ENCODE data around the gene ST6GALNAC3.

DNA sequence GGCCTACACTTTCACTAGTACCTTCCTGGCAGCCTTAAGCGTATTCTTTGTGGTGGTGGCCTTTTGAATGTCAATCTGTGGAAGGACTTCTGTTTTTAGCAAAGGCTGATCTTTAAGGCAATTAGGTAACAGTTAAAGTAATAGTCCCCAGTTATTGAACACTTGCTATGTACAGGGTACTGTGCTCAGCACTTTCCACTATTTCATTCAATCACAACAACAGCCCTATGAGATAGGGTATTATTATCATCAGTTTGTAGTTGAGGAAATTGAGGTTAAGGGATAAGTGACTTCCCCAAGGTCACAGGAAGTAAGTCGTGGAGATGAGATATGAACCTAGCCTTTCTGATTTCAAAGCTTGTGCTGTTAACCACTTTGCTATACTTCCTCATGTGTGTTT lies 185.7 kb downstream of the ST6GALNAC3 start:
- TF ChIP-seq, protein P1, sequence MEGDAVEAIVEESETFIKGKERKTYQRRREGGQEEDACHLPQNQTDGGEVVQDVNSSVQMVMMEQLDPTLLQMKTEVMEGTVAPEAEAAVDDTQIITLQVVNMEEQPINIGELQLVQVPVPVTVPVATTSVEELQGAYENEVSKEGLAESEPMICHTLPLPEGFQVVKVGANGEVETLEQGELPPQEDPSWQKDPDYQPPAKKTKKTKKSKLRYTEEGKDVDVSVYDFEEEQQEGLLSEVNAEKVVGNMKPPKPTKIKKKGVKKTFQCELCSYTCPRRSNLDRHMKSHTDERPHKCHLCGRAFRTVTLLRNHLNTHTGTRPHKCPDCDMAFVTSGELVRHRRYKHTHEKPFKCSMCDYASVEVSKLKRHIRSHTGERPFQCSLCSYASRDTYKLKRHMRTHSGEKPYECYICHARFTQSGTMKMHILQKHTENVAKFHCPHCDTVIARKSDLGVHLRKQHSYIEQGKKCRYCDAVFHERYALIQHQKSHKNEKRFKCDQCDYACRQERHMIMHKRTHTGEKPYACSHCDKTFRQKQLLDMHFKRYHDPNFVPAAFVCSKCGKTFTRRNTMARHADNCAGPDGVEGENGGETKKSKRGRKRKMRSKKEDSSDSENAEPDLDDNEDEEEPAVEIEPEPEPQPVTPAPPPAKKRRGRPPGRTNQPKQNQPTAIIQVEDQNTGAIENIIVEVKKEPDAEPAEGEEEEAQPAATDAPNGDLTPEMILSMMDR (IDR thresholded peaks at IDR 0.05), result no peak
- TF ChIP-seq ZFX (IDR thresholded peaks at IDR 0.05; ENCODE audit: borderline replicate concordance), result no peak

Data from 22Rv1 (cell line).